NCI-H446 treated with DMSO at 0.1 percent for 48 hours (cell line): ENCODE results near the gene U2AF2.

ENCODE experiments used
- DNase-seq: peaks from one replicate; lab custom pipeline; 2025; lab: John Stamatoyannopoulos, UW

The U2AF2 gene

DNA sequence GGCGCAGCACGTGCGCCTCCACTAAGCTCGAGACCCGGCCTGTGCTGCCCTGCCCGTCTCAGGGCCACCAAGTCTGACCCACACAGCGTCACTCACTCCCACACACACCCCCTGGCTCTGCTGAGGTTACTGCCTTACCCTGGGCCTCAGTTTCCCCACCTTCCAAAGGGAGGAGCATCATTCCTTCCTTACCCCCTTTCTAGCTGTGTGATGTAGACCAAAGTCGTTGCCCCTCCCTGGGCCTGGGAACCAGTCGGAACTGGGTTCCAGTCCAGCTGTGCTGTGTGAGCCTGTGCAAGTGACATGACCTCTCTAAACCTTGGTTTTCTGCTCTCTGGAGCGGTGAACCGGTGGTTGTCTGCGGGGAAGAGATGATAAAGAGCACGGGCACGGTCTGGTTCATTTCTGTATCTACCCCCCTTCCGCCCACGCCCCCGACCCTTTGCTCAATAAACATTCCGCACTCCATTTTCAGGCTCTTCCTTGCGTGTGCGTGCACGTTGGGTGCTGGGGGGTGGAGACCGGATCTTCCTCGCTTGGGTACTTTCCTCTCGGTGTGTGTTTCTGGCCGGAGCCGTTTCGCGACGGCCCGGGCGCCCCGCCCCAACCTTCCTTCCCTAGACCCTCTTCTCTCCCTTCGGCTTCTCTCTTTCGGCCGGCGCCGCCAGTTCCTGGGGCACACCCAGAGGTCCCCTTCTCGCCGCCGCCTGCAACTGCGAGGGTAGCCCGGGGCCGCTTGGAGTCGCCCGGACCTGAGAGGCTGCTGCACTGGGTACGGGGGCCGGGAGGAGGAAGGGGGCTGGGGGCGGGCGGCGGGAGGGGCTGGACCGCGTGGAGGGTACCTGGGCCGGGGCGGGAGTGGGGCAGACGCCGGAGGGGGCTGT lies 11.6 kb upstream of the U2AF2 start, which contains the start of gene ZNF581:
Gene ZNF581, plus strand, starts transcription at position 647 of the 884 bp plus-strand sequence. CDS start 923 bp downstream, outside the sequence.
- peak; percentile 28 for DNase-seq

DNA sequence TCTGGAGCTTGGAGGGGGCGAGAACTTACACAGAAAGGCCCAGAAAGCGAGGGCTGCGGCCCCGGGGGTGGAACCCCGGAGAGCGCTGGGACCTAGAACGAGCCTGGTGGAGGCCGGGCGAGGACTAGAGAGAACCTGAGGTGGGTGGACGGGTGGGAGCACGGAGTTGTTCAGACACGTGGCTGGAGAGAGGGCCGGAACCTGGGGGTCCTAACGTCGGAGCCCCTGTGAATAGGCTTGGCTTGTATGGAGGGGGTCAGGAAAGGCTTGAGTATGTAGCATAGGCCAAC lies 11.0 kb upstream of the U2AF2 start:
- DNase-seq: no peak

DNA sequence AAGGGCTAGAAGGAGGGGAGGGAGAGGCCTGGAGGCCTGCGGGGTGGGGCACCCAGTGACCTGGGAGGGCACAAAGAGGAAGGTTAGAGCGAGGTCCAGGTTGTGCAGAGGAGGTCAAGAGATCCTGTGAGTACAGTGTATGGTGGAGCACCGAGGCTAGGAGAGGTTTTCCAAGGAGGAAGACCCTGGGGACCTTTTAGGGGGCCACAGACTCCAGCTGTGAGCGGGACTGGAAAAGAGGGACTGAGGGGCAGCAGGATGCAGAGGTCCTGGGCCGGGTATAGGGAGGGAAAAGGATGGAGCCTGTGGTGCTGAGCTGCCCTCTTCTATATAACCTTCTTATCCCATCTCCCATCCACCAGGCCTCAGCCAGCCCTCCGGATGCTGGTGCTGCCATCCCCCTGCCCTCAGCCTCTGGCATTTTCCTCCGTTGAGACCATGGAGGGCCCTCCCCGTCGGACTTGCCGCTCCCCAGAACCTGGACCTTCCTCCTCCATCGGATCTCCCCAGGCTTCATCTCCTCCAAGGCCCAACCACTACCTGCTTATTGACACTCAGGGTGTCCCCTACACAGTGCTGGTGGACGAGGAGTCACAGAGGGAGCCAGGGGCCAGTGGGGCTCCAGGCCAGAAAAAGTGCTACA lies 10.5 kb upstream of the U2AF2 start:
- DNase-seq: no peak

DNA sequence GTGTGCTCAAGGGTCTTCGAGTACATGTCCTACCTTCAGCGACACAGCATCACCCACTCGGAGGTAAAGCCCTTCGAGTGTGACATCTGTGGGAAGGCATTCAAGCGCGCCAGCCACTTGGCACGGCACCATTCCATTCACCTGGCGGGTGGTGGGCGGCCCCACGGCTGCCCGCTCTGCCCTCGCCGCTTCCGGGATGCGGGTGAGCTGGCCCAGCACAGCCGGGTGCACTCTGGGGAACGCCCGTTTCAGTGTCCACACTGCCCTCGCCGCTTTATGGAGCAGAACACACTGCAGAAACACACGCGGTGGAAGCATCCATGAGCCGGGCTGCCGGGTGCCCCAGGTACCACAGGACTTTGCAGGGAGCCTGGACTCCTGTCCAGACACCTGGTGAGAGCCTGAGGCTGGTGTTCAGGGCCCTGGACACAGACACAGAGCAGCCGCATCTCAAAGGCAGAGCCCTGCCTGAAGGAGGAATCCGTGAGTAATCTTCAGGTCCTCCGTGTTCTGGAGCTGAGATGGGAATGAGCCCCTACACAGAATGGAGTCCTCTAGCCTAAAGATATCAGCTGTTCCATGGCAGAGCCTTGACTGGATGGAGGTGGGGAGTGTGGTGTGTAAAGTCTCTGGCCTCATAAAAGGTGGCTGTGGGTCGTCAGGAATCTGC lies 9.9 kb upstream of the U2AF2 start:
- no peak for DNase-seq

DNA sequence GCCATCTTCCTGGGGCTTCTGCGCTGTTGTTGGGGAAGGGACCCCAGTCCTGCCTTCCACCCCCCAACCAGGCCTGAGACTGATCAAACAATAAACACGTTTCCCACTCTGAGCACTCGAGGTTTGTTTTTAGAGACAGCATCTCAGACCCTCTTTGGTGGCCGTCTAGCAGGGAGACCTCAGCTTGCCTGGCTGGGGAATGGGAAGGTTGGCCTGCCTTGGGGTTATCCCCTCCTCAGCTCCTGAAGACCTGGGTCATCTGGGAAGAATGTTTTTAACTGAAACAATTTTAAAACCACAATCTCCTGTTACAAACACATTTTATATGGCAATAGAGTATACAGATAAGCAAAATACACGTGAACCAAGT lies 9.3 kb upstream of the U2AF2 start:
- no peak for DNase-seq

DNA sequence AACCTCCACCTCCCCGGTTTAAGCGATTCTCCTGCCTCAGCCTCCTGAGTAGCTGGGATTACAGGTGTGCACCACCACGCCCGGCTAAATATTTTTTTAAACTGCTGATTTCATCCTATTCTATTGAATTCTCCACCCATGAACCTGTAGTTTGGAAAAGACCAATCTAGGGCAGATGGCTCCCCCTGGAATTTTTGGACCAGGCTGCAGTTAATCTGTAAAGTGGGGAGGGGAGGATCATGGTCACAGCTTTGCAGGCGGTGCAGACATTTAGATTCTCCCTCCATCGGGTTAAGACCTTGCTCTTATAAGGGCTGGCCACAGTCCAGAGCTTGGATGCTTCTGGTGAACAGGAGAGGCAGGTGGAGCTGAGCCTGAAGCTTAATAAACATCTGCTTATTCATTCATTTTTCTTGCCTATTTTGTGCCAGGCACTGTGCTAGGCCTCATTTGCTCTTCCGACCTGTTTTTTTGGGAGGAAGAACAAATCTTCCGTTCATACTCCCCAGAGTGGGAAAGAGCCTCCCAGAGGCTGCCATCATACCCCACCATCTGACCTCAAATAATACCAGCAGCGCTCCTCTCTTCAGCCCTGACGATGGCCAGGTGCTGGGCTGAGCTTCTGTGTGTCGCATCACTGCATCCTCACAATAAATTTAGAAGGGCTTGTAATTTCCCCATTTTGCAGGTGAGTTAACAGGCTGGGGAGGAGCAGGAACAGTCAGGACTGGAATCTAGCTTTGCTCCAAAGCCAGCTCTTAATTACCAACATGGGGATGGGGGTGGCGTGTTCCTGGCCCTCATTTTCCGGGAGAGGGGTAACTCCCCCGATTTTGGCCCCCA lies 7.7 kb upstream of the U2AF2 start:
- DNase-seq: no peak

DNA sequence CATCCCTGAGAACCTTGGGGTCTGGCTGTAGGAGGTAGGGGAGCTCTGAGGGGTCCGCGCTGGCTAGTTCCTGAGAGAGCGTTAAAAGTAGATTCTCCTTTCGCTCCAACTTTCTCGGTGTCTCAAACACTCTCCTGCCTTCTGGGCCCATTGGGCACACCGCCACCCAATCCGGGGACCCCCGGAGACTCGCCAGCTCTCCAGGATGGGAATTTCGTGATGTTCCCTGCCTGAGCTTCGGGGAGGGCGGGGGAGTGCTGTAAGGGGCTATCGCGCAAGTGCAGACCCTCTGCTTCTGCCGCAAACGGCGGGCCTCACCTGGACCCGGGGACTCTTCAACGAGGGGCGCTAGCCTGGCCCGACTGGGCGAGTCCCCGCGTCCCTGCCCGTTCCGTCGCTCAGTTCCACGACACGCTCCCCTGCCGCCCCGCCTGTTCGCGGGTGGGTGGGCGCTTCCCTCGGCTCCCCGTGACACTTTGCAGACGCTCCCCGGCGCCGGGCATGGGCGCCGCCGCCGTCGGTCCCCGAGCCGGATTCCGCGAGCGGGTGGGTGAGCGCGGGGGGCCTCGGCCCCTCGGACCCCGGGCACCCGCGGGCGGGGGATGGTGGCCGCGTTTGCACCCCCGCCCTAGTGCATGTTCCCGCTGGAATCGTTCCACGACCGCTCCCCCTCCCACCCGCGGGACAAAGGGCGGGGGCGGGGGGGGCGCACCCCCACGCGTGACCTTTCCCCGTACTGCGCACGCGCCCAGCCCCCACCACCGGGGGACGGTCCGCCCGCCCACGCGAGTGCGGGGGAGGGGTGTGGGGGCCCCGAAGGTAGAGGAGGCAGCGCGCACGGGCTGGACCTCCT lies 6.9 kb upstream of the U2AF2 start, which contains the start of gene CCDC106:
Gene CCDC106, plus strand, starts transcription at position 481 of the 853 bp plus-strand sequence. CDS start 835 bp downstream, outside the sequence.
- DNase-seq: peak; percentile 81

DNA sequence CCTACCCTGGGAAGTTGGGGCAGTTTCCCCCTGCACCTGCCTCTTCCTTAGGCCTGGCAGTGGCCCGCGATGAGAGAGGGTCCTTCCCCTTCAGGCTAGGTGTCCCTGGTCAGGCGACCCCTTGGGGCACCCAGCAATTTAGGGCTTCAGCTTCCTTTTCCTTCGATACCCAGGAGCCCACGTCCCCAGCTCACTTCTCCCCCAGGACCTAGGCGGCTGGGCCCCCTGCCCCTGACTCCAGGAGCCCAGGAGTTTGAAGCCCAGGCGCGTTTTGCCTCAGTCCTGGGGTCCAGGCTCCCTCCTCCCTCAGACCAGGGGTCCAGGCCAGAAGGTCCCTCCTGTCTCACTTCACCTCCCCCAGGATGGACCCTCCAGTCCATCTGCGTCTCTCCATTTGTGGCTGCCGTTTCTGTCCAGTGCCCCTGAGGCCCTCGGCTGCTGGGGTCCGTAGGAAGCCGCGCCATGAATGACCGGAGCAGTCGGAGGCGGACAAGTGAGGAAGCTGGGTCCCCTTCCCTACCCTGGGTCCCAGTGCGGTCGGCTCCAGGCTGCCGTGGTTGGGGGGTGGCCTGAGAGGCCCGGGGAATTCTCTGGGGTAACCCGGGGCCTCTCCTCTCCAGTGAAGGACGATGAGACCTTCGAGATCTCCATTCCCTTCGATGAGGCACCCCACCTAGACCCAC lies 6.1 kb upstream of the U2AF2 start:
- no peak for DNase-seq

DNA sequence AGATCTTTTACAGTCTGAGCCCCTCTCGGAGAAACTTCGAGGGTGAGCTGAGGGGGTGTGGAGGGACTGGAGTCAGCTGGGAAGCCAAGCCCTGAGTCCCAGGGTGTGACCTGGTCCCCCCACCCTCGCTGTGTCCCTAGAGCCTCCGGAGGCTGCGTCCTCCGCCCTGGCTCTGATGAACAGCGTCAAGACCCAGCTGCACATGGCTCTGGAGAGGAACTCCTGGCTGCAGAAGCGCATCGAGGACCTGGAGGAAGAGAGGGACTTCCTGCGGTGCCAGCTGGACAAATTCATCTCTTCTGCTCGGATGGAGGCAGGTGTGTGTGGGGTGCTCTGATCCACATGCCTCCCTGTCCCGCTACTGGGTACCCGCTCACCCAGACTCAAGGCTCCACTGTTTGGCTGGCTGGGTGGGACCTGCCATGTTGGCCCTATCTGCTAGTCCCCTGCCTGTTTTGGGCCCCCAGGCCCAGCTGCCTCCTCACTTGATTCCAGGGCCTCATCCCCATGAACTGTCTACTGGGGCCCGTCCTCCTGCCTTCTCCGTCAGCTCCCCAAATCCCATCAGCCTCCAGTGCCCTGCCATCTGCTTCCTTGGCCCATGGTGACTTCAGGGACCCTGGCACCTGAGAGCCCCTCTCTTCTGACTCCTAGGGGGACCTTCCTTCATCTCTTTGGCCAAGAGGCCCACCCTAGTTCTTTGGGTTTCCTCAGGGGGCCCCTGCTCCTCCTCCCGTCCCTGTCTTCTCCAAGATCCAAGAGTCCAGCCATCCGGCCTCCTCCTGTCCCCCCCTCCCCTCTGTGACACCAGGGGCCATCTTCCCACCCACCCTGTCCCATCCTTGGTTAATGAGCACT lies 5.3 kb upstream of the U2AF2 start:
- DNase-seq: no peak

DNA sequence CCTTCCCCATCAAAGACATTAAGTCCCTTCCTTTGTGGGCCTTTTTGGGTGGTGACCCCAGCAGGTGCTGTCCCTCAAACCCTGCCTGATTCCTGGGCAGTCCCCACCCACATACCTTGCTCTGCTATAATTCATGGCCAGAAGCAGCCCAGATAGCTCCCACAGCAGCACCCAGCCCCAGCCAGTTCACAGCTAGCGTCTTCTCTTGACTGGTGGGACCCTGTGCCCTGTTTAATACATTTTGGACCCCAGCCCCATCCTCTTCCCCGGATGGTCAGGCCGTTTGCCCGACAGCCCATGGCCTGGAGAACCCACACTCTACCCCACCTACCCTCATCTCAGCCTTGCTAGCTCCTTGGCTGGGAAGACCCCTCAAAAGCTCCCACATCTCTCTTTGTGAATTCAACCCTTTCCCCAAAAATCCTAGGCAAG lies 4.7 kb upstream of the U2AF2 start:
- DNase-seq: no peak

DNA sequence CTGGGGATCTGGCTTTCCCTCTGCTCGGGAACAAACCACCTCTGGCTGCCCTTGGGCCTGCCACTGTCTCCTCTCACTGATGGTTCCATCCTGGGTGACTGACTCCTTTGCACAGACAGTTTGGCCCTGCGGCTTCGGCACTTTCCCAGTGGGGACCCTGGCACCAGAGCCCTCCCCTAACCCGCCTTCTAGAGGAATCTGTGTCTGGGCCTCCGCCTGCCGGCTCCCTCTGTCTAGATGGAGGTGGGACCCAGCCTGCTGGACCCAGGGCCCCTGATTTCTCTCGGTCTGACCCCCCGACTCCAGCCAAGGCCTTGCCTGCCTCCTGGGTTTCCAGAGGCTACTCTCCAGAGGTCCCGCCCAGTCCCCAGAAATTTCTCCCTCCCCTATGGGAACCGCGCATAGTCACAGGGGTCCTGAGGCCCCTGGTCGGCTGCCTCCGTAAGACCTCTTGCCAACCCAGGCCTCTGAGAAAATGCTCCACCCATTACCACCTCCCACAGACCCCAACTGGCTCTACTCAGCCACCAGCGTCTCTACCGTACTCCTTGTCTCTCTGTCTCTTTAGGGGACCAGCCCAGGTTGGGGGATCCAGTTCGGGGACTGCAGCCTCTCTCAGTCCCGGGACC lies 4.1 kb upstream of the U2AF2 start:
- no peak for DNase-seq

DNA sequence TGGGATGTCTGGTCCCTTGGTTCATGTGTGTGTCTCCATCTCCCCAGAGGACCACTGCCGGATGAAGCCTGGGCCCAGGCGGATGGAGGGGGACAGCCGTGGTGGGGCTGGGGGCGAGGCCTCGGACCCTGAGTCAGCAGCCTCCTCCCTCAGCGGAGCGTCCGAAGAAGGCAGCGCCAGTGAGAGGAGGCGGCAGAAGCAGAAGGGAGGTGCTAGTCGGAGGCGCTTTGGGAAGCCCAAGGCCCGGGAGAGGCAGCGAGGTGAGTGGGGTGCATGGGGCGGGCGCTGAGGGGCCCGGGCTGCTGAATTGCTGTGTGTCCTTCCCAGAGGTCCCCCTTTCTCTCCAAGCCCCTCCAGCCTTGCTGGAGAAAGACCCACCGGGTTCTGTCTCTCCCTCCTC lies 3.6 kb upstream of the U2AF2 start:
- DNase-seq: no peak

DNA sequence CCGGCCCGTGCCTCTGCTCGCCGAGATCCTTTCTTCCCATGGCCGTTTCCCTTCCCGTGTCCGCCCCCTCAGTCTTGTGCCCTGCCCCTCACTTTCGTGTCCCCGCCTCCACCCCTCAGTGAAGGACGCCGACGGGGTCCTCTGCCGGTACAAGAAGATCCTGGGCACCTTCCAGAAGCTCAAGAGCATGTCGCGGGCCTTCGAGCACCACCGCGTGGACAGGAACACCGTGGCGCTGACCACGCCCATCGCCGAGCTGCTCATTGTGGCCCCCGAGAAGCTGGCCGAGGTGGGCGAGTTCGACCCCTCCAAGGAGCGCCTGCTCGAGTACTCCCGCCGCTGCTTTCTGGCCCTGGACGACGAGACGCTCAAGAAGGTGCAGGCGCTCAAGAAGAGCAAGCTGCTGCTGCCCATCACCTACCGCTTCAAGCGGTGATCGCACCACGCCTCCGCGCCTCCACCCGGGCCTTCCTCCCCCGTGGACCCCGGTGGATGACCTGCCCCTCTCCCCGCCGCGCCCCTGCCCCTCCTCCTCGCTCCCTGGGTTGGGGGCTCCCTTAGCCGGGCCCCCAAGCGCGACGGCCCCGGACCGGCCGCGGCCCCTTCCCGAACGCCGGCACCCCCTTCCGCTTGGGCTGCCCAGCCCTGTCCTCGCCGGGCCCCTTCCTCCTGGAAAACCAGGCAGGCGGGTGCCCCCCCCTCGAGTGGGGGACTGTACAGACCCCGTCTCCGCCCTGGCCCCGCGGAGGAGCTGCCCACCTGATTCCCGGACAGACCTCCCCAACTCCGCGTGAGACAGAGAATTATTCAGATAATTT lies 2.3 kb upstream of the U2AF2 start:
- no peak for DNase-seq

DNA sequence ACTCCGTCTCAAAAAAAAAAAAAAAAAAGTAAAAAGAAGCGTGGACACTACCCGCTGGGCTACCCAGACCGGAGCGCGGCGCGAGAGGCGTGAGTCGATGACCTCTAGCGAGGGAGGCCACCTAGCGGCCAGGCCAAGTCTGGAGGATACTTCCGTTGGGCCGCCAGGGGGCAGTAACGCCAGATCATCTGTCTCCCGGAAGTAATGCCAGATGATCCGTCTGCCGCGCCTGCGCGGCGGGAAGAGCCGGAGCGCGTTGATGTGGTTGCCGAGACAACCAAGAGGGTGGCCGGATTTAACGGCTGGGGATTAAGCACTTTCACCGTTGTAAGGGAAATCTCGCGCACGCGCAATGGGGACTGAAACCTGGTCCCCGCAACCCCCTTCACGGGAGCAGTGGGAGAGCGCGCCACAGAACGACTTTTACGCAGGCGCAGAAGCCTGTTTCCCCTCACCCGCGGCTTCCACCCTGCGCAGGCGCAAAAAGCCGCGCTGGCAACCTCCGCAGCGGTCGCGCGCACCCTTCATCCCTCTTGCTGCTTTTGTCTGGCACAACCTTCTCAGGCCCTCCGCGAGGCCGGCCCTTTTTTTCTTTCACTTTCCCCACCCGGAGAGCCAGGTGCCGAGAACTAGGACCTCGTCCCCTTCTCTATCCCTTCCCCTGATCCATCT lies 1.0 kb upstream of the U2AF2 start:
- DNase-seq: peak; percentile 98

DNA sequence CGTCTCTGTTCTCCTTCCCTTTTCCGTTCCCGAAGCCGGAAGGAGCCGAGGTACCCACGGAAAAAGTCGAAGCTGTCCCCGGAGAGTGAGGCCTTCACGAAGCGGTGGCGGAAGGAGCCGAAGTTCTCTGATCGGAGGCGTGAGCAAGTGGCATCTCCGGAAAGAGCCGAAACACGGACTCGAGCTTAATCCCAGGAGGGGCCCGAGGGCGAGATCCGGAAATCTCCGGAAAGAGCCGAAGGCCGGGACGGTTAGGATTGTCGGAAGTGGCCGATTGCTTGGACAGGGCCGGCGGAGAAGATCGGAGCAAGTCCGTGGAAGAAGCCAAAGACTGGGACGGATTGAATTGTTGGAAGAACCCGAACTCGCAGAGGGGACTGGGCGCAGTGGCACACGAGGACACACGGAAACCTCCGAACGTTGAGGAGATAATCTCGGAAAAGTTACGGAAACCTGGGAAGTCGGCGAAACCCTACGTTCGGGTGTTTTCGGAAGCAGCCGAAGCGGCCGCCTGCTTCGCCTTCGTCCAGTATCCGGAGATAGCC lies 440 bp upstream of the U2AF2 start:
- DNase-seq: peak; percentile 98

DNA sequence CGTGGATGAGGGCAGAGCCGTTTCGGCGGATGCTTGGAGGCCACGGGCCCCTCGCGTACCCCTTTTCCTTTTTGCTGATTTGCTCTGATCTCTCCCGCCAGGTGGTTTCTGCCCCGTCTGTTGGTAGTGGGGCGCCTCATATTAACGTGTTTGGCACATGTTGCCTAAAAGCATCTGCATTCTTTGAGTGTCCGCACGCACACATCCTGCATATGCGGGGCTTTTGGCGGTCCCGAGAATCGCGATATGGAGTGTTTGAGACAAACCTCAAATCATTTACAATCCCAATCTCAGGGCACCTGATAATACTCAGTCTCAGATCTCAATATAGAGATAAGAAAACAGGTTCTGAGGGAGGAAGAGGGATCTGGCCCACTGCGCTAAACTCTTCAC lies 809 bp downstream of the U2AF2 start:
- DNase-seq: no peak

DNA sequence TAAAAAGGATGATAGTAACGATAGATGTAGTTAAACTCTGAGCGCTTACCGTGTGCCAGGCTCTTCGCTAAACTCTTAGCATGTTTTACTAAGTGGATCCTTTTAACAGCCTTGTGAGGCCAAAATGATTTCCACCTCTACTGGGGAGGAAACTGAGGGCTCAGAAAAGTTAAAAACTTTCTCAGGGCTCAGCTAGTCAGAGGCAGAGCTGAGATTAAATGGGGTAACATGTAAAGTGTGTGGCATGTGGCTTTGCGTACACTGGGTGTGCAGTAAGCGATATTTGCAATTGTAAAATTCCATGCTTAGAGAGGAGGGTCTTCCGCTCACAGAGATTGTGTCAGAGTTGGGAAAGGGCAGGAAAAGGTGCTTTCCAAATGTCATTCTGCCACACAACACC lies 1.7 kb downstream of the U2AF2 start:
- no peak for DNase-seq
